ENCODE measurements around the gene TBK1. TPM values are rescaled to one million over a fixed set of nuclear protein-coding genes. Genes with fewer than 3 reads are reported as not detected.

Gene TBK1
- total and polyA plus RNA-seq, 2 of the 13 experiments (the other 11 are each of a cell fraction or from before 2014, with no cell fraction given), result 10.3 to 25.2 TPM

GRCh38 chr12:64403707-64404469, 48.0 kb upstream of the TBK1 start, which contains the start of gene XPOT (continued):
- TF ChIP-seq IRF9 (CRISPR knock-in tag; IDR thresholded peaks at IDR 0.05; ENCODE audit: borderline replicate concordance), result peak; percentile 71
- no peak for TF ChIP-seq ZNF431 (CRISPR knock-in tag; IDR thresholded peaks at IDR 0.05; ENCODE audit: borderline replicate concordance, low read depth)
- TF ChIP-seq PAF1 (CRISPR knock-in tag; IDR thresholded peaks at IDR 0.05), result no peak
- no peak for TF ChIP-seq ZNF274 (CRISPR knock-in tag; IDR thresholded peaks at IDR 0.05)
- no peak for TF ChIP-seq CHD4 (IDR thresholded peaks at IDR 0.05; ENCODE audit: borderline replicate concordance, low read length)
- TF ChIP-seq NFYB (CRISPR knock-in tag; IDR thresholded peaks at IDR 0.05), result peak; percentile 47; the same call in 1 of the 2 replicates
- no peak for TF ChIP-seq KIAA2018 (CRISPR knock-in tag; IDR thresholded peaks at IDR 0.05; ENCODE audit: borderline replicate concordance)
- no peak for TF ChIP-seq CREBL2 (CRISPR knock-in tag; IDR thresholded peaks at IDR 0.05; ENCODE audit: borderline replicate concordance)
- peak in 1 of 2 experiments; percentile 43; a peak in 1 of 4 replicates for TF ChIP-seq EP300 (IDR thresholded peaks at IDR 0.05; ENCODE audit: low read depth in 2 of 2, low read length in 2 of 2)
- no peak; the same call in 1 of the 2 replicates for TF ChIP-seq EP300 (CRISPR knock-in tag; IDR thresholded peaks at IDR 0.05; ENCODE audit: borderline replicate concordance)
- TF ChIP-seq PREB (CRISPR knock-in tag; IDR thresholded peaks at IDR 0.05), result no peak
- TF ChIP-seq SP4 (CRISPR knock-in tag; IDR thresholded peaks at IDR 0.05), result peak; percentile 63
- no peak for TF ChIP-seq ZFP41 (CRISPR knock-in tag; IDR thresholded peaks at IDR 0.05; ENCODE audit: borderline replicate concordance)
- peak; percentile 94 for TF ChIP-seq GMEB2 (CRISPR knock-in tag; IDR thresholded peaks at IDR 0.05; ENCODE audit: low read depth)
